Measurements from ENCODE around the gene AXDND1.
A peak's percentile ranks its signal among the peaks of the same experiment; 100 is the strongest.
"Not testable (repeated sequence)": the region's sequence is repeated elsewhere in the genome, so short reads cannot be mapped to it uniquely, and the experiment has no call there.

AXDND1 gene, protein sequence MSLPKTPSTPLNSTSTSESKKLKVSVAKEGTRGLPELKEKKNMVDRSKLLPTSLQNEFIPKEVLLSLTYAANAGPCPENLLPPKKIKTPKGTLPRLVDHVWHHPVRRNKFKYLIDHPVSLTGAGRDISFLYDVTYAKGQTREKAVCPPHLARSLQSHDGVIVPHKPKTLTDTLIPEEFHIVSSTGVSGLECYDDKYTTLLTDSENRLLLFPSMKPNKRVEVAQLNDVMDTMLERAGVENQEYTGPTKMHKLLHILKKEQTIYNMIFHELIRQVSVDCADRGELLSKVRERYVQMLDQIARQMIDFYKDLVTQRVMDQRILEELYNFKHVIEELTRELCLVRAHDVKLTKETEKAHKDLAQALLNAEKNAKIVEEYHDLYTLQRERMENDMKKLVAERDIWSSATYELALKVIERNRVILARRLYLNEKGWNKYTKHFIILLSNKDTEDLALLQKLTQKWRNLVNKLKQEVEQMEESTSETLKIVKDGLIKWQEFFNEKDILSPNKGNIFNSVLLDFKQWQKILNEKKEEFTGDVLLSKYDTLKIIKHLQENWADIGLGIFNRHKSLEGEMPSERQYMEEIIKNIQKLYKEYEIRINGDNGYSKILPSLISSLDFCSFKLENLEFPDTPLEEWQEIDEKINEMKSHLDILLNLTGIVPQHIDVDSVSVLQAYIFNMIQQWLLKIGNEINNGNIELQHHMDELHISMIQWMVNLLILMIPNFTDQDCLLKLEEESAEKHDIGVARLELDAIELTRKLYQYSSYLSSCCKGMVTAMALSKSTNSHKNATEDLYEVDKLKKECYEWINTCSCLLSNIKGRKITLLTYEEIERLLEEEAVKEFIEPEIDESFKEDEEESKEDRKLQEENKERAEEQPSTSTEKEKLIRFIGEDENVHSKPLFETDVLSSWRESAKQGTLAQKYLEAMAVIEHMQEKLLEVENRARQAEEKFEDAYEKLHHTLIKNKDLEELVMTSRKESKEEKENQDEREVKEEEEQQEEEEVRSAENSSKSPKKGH

DNA sequence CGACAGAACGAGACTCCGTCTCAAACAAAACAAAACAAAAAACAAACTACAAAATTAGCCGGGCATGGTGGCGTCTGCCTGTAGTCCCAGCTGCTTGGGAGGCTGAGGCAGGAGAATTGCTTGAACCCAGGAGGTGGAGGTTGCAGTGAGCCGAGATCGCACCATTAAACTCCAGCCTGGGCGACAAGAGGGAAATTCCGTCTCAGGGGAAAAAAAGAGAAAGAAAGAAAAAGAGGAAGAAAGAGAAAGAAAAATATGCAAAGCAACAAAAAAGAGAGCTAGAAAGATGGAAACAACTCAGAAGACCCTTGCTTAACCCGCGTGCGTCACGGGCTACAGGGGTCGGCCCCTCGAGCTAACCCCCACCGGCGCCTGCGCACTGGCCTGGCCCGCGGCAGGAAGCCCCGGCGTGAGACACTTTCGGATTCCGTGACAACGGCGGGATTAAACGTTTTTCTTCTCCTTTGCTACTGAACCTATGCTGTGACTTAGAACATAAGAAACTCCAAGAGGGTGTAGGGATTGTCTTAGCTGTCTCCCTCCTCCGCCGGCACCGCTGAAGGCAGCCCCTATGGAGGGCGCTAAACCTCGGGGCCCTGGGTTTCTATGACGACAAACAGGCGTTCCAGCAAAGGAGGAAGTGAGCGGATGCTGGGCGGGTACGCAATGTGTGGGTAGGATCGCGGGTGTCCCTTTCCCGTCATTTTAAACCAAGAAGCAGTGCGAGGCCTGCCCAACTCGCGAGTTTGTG, at the start of gene AXDND1:
Gene AXDND1 (plus strand): TSS at position 630 of the 751 bp plus-strand sequence. CDS start 539 bp downstream, outside the sequence.
- DNase-seq (ENCODE audit: low spot score): peak; percentile 76

DNA sequence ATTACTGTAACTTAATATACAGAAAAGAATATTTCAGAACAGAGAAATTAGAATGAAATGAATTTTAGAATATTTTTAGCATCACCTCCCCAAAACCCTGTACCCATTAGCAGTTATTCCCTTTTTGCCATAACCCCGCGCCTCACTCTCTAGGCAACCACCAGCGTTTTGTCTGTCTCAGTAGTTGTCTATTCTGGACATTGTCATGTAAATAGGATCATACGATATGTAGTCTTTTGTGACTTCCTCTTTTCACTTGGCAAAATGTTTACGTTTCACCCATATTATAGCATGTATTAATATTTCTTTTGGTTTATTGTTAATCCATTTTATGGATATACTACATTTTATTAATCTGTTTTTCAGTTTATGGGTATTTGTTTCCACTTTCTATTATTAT, 47.3 kb upstream of the AXDND1 start:
- DNase-seq (ENCODE audit: low spot score): no peak

DNA sequence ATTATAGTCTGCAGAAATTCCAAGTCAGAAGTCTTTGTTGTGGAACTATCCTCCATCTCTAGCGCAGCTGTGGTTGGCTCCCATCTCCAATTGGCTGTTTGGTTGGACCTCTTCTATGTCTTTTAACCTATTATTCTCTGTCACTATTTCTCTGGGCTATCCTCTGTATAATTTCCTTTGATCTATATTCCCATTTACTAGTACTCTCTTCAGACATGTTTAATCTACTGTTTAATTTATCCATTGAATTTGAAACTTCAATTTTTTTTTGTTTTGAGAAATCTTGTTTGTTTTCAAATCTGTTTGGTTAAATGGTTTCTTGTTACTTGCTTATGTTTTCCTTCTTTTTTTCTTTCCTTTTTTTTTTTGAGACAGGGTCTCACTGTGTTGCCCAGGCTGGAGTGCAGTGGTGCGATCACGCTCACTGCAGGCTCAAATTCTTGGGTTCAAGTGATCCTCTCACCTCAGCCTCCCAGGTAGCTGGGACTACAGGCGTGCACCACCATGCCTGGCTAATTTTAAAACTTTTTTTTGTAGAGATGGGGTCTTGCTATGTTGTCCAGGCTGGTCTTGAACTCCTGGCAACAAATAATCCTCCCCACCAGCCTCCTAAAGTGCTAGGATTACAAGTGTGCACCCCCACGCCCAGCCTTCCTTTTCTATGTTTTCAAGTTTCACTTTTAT, 44.1 kb upstream of the AXDND1 start:
- DNase-seq (ENCODE audit: low spot score): no peak

DNA sequence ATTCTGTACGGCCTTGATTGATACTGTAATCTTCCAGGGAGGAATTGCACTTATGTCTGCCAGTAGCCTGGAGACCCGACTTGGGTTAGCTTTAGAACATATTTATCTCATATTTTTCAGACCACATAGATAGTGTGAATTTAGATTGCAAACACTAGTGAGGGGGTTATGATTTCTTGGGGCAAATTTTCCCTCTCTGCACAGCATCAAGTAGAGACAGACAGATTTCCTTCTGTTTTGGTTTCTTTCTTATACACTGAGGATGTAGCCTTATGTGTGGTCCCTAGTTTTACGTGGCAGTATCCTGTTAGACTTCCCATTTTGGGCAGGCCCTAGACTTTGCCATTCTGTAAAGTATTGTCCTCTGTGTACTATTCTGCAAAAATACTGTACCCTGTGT, 43.2 kb upstream of the AXDND1 start:
- no peak for DNase-seq (ENCODE audit: low spot score)

DNA sequence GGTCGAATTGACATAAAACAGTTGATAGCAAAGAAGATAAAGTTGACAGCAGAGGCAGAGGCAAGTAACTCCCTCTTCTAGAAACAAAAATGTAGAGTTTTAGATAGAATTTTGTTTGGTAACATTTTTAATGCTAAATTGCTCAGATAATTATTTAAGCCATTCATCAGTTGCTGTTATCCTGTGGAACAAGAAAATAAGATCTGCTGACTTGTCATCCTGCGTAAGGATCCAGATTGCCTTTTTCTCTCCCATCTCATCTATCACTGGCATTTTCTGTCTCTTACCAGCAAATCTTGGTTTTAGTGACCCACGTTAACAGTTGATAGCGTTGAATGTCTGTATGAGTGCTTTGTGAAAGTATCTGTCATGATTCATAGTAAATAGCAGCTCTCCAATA, 42.3 kb upstream of the AXDND1 start:
- DNase-seq (ENCODE audit: low spot score): no peak

DNA sequence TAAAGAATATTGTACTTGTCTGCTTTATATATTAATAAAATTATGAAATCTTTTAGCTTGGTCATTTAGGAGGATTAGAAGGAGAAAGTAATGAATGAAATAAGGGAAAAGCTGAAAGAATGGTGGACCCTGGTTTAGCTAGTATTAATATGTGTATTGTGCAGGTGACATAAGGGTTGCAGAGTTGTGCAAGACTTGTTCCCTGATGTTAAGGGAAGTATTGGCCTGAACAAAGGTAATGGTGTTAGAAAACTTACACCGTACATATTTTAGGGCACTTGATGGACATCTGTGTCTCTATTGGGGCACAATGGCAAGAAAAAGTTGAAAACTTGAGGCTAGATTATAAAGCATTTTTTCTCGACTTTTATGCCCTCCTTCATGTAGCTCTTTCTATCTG, 39.9 kb upstream of the AXDND1 start:
- no peak for DNase-seq (ENCODE audit: low spot score)

DNA sequence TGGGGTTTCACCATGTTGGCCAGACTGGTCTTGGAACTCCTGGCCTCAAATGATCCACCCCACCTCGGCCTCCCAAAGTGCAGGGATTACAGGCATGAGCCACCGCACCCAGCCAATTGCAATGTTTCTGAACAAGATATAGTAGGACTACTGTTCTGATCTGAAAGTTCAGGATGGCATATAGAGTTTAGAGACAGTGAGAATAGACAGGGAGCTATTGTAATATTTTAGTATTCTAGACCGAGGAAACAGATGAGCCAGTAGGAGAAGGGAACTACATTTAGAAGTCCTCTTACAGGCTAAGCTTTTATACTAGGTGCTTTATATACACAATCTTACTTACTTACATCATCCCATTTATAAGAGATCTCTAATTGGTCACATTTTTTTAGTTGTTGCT, 39.0 kb upstream of the AXDND1 start:
- no peak for DNase-seq (ENCODE audit: low spot score)

DNA sequence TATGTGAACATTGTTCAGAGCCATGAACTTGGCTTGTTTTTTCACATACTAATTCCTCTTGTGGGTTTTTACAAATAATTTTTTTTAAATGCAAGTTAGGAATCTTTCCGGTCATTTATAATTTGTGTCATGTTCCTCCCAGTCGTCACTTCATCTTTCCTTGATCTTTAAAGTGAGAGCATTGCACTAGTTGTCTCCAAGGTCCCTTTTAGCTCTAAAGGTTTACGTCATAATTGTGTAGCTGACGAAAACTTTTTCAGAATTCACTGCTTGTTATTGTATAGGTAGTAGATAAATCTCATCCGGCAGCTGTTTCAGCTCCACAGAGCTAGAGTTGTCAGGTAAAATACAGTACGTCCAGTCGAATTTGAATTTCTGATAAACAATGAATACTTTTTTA, 38.6 kb upstream of the AXDND1 start:
- DNase-seq (ENCODE audit: low spot score): no peak

DNA sequence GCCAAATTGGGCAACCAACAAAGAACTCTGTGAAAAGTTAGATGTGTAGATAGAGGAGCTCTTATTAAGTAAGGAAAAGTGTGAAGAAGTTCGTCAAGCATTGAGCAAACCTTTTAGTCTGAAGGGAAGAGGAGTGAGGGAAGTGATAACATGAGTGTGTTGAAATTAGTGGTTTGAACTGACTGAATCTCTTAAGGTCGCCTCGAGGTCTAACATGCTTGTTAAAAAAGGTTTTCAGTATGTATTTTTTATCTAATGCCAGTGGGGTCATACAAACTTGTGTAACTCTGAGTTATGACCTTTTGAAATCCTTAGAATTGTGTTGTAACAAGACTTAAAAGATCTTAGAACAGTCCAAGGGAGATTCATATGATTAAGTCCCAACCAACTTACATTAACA, 38.1 kb upstream of the AXDND1 start:
- DNase-seq (ENCODE audit: low spot score): no peak

DNA sequence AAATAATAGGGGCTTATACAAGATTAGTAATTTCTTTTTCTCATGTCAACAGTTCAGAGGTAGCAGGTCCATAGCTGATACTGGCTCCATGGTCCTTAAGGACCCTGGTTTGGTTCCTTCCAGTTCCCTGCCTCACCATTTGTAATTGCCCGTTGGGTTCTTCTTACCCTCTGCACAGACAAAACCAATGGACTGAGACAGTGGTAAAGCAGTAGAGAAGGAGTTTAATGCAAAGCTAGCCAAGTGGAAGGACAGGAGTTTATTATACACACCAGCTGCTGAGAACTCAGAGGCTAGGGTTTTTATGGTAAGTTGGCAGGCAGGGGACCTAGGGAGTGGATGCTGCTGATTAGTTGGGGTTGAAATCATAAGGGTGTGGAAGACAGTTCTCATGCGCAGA, 35.9 kb upstream of the AXDND1 start:
- DNase-seq (ENCODE audit: low spot score): no peak

DNA sequence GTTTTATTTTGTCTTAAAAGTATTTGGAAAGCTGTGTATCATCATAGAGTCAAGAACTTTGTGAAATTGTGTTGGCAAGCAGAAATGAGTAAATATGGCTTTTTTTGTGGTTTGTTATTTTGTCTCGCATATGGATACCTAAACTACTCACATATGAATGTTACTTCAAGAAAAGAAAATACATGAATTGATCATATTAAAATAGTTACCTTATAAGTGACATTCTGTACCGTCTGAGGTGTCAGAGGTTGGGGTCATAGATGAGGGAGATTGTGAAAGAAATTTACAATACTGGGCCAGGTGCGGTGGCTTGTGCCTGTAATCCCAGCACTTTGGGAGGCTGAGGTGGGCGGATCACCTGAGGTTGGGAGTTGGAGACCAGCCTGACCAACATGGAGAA, 31.3 kb upstream of the AXDND1 start:
- no peak for DNase-seq (ENCODE audit: low spot score)

DNA sequence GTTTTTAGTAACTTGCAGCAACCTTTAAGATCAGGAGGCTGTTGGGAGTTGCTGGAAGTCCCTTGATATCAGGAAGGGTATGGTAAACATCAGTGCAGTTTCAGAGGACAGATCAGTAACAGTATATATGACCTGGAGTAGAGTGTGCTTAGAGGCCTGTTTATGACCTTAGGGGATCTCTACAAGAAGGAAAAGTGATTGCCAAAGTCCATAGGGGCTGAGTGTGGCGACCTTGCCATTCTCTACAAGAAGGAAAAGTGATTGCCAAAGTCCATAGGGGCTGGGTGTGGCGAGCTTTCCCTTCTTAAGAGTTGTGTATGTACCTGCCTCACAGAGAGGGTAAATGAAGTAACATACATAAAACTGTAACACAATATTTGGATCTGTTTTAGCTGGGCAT, 28.5 kb upstream of the AXDND1 start:
- no peak for DNase-seq (ENCODE audit: low spot score)

DNA sequence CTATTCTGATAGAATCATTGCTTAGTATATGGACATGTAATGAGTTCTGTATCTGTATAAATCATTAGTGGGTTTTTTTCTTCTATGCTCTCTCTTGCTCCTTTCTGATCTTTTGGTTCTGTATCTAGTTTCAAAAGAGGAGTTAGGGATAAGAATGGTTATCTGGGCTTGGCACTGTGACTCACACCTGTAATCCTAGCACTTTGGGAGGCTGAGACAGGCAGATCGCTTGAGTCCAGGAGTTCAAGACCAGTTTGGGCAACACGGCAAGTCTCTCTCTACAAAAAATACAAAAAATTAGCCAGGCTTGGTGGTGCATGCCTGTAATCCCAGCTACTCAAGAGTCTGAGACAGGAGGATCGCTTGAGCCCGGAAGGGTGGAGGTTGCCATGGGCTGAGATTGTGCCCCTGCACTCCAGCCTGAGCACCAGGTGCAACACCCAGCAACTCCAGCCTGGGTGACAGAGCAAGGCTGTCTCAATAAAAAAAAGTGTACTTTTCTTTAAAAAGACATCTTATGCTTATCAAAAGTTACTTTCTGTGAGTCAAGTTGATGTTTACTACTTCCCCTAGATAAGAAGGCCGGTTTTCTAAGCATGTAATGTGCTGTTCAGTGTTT, 27.7 kb upstream of the AXDND1 start:
- no peak for DNase-seq (ENCODE audit: low spot score)

DNA sequence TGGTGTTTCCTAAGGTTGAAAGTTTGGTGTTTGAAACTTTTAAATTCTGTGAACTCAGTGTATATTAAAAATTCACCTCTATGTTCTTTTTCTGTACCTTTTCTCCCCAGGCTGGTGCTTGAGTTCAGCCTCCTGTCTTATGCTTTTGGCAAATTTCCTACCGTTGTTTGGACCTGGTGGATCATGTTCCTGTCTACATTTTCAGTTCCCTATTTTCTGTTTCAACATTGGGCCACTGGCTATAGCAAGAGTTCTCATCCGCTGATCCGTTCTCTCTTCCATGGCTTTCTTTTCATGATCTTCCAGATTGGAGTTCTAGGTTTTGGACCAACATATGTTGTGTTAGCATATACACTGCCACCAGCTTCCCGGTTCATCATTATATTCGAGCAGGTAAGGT, 24.9 kb upstream of the AXDND1 start:
- no peak for DNase-seq (ENCODE audit: low spot score)

DNA sequence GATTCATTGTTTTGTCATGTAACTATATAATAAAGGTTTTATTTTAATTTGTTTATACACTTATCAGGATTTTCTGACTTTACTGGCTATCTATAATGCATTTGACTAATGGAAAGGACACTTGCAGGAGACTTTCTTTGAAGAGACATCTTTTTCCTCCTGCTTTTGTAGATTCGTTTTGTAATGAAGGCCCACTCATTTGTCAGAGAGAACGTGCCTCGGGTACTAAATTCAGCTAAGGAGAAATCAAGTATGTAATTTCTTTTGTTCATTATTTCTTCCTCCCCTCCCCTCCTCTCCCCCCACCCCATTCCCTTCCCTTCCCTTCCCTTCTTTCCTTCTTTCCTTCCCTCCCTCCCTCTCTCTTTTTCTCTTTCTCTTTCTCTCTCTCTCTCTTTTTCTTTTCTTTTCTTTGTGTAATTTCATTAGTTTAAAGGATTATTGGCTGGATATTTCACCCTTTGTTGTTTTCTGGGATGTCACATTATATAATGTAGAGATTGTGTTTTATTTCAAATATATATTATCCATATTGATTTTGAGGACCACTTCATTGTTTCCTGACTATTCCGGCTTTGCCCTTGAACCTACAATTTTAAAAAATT, 23.7 kb upstream of the AXDND1 start:
- DNase-seq (ENCODE audit: low spot score): no peak

DNA sequence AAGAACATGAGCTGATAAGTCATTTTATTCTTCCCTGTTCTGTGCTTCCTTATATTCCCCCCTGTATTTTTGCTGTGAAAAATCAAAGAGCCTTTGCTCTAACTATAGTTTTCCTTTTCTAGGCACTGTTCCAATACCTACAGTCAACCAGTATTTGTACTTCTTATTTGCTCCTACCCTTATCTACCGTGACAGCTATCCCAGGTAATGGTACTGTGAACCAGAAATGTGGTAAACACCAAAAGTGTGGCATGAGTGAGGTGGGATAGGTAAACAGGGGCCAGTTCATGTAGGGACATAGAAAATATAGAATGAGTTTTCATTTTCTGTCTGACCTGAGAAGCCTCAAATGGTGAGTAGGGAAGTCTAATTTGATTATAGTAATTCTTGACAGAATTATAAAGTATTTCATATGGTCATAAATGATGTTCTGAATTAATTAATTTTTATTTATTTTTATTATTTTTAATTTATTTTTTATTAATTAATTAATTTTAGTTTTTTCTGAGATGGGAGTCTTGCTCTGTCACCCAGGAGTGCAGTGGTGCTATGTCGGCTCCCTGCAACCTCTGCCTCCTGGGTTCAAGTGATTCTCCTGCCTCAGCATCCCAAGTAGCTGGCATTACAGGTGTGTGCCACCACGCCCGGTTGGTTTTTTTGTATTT, 22.9 kb upstream of the AXDND1 start:
- DNase-seq (ENCODE audit: low spot score): no peak

DNA sequence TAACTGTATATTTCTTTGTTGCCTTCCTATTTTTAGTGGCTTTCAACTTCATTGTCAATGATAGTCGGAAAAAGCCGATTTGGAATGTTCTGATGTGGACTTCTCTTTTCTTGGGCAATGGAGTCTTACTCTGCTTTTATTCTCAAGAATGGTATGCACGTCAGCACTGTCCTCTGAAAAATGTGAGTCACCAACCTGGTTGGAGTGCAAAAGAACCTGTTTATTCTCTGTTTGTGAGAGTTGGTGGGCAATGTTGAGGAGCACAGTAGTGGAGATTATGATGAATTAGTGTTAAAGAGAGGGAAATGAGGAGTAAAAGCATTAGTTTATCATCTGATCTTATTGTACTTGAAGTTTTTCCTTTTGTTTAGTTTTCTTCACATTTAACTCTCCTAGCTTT, 14.5 kb upstream of the AXDND1 start:
- no peak for DNase-seq (ENCODE audit: low spot score)

DNA sequence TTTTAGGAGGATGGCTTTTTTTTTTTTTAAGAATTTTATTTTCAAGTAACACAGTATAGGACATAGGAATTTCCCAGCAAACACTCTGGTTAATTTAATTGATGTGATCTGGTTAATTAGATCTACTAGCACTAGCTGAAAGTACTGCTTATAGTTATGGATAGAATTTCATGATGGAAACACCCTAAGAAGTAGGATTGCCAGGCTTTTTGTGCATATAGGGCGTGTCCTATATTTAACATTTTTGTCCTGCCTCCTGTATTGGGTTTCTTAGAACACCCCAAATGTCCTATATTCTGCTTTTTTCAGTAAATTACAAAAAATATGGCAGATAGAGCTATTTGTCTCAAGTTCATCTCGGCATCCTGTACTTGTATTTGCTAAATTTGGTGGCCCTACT, 13.5 kb upstream of the AXDND1 start:
- DNase-seq (ENCODE audit: low spot score): no peak

DNA sequence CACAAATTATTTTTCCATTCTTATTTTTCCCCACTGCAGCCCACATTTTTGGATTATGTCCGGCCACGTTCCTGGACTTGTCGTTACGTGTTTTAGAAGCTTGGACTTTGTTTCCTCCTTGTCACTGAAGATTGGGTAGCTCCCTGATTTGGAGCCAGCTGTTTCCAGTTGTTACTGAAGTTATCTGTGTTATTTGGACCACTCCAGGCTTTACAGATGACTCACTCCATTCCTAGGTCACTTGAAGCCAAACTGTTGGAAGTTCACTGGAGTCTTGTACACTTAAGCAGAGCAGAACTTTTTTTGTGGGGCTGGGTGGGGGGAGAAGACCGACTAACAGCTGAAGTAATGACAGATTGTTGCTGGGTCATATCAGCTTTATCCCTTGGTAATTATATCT, 12.2 kb upstream of the AXDND1 start:
- DNase-seq (ENCODE audit: low spot score): no peak

DNA sequence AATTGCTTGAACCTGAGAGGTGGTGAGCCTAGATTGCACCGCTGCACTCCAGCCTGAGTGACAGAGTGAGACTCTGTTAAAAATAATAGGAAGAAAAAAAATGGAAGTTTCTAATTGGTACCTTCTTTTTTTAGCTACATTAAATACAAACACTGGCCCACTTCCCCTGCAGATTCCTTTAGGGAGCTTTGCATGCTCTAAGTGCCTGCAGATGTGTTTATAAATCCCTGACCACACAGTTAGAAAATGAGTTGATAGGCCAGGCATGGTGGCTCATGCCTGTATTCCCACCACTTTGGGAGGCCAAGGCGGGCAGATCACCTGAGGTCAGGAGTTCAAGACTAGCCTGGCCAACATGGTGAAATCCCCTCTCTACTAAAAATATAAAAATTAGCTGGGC, 4.1 kb upstream of the AXDND1 start:
- DNase-seq (ENCODE audit: low spot score): not testable (repeated sequence)
